ENCODE results near the gene MATN1.

DNA sequence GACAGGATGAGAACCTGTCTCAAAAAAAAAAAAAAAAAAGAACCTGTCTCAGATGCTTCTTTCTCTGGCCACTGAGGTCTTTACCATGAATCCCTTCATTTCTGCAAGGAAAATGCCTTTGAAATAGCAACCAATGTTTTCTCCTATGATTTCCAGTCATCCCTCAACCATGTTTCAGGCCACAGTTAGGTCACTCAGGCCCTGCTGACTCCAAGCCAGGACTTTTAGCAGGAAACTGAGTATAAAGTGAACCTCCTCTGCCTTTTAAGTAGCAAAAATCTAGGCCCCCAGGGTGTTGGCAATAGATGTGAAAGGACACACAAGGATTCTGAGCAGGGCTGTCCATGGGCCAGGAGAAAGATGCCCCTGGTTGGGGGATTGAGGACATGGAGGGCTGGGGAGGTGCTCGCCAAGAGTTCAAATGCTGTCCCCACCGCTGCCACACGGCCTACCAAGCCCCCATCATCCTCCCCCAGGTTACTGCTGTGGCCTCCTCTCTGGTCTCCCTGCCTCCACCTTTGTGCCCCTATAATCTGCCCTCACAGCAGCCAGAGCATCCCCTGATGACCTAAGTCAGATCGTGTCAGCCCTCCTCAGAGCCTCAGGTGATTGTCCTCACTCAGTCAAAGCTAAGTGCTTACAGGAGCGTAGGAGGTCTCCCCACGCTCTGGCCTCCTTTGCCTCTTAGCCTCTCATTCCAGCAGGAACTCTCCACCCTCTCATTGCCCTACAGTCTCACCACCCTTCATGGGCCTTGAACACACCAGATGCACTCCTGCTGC lies 54.6 kb downstream of the MATN1 start:
- TF ChIP-seq, protein P1, sequence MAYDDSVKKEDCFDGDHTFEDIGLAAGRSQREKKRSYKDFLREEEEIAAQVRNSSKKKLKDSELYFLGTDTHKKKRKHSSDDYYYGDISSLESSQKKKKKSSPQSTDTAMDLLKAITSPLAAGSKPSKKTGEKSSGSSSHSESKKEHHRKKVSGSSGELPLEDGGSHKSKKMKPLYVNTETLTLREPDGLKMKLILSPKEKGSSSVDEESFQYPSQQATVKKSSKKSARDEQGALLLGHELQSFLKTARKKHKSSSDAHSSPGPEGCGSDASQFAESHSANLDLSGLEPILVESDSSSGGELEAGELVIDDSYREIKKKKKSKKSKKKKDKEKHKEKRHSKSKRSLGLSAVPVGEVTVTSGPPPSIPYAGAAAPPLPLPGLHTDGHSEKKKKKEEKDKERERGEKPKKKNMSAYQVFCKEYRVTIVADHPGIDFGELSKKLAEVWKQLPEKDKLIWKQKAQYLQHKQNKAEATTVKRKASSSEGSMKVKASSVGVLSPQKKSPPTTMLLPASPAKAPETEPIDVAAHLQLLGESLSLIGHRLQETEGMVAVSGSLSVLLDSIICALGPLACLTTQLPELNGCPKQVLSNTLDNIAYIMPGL (CRISPR knock-in tag; IDR thresholded peaks at IDR 0.05): no peak
- TF ChIP-seq CTCF (IDR thresholded peaks at IDR 0.05) (no peak), IRF1 (CRISPR knock-in tag; IDR thresholded peaks at IDR 0.05) (no peak), ZNF263 (CRISPR knock-in tag; IDR thresholded peaks at IDR 0.05; ENCODE audit: low read depth) (no peak), ZNF396 (CRISPR knock-in tag; IDR thresholded peaks at IDR 0.05; ENCODE audit: borderline replicate concordance) (no peak), KAT7 (CRISPR knock-in tag; IDR thresholded peaks at IDR 0.05; ENCODE audit: borderline replicate concordance) (no peak), NR3C1 (CRISPR knock-in tag; conservative IDR thresholded peaks at IDR 0.05; ENCODE audit: low read depth) (no peak), E2F1 (CRISPR knock-in tag; IDR thresholded peaks at IDR 0.05) (no peak), NFYB (CRISPR knock-in tag; conservative IDR thresholded peaks at IDR 0.05; ENCODE audit: low read depth) (no peak), FOXJ3 (CRISPR knock-in tag; IDR thresholded peaks at IDR 0.05; ENCODE audit: borderline replicate concordance) (no peak)

All from WTC11 (cell line).